ENCODE results near the gene HOPX.
A peak's percentile ranks its signal among the peaks of the same experiment; 100 is the strongest.

HOPX gene

DNA sequence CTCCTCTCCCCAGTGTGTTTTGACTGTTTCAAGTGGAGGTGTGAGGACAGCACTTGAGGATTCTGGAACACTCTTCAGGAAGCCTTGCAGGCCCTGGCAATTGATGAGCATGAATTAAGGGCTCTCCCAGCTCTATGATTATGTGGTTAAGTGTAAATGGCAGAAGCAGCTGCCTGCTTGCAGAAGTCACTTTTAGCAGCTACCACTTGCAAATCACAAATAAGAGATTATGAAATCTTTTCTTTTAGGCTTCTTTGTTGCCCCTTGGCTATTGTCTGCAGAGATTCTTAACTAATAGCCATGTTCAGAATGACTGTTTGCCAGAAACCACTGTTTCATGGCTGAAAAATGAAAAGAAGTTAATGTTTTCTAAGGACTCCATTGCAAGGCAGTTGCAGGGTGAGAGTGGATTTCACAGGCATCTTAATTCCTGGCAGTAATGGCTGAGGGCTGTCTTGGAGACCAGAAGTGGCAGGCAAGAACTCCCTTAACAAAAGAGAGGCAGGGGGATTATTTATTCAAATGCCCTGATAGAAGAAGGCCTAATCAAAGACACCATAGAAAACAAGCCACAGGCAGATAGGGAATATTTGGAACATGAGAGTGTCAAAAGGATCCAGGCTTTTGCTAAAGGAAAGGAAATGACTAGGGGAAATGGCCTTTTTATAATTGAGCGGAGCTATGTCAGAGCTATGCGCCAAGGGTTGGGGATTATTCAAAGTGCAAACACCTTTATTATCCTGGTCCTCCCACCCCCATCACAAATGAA is 8.3 kb upstream of the HOPX start:
- no peak for DNase-seq (ENCODE audit: low read depth)
- TF ChIP-seq, protein P1, sequence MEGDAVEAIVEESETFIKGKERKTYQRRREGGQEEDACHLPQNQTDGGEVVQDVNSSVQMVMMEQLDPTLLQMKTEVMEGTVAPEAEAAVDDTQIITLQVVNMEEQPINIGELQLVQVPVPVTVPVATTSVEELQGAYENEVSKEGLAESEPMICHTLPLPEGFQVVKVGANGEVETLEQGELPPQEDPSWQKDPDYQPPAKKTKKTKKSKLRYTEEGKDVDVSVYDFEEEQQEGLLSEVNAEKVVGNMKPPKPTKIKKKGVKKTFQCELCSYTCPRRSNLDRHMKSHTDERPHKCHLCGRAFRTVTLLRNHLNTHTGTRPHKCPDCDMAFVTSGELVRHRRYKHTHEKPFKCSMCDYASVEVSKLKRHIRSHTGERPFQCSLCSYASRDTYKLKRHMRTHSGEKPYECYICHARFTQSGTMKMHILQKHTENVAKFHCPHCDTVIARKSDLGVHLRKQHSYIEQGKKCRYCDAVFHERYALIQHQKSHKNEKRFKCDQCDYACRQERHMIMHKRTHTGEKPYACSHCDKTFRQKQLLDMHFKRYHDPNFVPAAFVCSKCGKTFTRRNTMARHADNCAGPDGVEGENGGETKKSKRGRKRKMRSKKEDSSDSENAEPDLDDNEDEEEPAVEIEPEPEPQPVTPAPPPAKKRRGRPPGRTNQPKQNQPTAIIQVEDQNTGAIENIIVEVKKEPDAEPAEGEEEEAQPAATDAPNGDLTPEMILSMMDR (IDR thresholded peaks at IDR 0.05; ENCODE audit: control insufficient read depth, extremely low read depth, insufficient read depth): no peak
- no peak overlapping the region for H3K4me3 ChIP-seq (ENCODE audit: low read depth, low read length)

DNA sequence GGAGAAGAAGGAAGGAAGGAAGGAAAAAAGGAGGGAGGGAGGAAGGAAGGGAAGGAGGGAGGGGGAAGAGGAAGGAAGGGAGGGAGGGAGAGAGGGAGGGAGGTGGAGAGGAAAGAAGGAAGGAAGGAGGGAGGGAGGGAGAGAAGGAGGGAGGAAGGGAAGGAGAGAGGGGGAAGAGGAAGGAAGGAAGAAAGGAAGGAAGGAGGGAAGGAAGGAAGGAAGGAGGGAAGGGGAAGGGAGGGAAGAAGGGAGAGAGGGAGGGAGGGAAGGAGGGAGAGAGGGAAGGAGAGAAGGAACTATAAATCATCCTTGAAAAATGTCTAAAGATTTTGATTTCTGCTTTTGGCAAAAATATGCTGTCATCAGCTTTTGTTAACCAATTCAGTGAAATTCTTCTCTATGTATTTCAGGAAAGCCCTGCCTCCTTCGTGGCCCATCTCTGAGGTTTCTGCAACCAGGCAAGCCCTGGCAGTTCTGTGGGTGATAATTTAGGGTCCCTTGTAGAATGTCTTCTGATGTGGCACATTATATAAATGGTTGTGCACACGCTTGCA is 7.1 kb upstream of the HOPX start:
- TF ChIP-seq, protein P1 (IDR thresholded peaks at IDR 0.05; ENCODE audit: control insufficient read depth, extremely low read depth, insufficient read depth): no peak
- H3K4me3 ChIP-seq (ENCODE audit: low read depth, low read length): no peak overlapping the region
- DNase-seq (ENCODE audit: low read depth): no peak

DNA sequence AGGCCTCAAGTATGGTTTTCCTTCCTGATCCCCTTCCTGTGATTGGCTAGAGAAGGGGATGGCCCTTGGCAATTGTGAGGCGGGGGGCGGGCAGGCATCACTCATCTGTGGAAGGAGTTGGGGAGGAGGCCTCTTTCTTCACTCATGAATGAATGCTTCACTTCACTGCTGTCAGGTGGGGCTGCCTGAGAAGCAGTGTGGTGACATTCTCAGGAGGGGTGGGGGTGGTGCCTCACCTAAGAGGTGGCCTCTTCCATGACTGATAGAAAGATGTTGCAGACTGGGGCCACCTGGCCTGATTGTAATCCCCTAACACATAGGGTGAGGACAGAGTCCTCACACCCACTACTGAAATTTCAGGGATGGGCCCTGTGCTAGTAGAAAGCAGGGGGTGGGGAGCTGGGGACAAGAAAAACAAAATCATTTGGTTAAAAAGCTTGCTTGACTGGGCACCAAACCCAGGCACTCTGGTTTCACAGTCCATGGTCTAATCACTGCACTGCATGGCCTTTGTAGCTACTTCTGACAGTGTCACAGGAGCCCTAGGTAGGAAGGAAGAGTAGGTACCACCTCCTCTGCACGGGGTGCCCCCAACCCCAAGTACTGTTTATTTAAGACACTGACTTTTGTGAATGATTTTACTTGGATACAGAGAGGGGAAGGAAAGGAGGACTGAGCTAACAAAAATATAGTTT is 5.6 kb upstream of the HOPX start:
- no peak overlapping the region for H3K4me3 ChIP-seq (ENCODE audit: low read depth, low read length)
- no peak for DNase-seq (ENCODE audit: low read depth)
- TF ChIP-seq, protein P1 (IDR thresholded peaks at IDR 0.05; ENCODE audit: control insufficient read depth, extremely low read depth, insufficient read depth): no peak

DNA sequence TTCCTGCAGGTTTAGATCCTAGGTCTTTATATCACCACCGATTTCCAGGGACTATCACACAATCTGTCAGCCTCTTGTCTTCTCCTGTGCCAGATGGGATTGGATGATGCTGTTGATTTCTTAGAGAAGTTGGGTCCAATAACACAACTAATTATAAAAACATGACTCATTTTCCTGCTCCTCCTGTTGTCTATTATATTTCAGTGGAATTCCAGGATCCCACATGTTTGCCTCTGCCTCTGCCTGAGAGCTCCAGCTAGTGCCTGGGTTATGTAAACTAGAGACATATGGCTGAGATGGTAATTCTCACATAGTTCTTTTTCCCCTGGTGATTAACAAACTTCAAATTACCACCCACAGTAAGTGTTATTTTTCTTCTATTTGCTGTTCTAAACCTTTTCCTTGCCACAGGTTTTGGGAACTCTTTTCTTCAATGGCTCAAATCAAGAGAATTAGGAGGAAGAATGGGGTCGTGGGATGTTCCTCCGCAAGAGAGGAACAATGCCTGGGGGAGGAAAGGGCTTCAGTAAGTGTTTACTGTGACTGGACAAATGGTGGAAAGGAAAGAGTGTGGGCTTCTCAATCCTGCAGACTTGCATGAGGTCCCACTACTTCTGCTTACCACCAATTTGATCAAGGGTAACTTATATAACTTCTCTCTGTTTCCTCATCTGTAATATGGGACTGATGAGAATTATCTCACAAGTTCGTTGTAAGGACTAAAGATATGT is 3.4 kb upstream of the HOPX start:
- no peak for DNase-seq (ENCODE audit: low read depth)
- H3K4me3 ChIP-seq (ENCODE audit: low read depth, low read length): no peak overlapping the region
- TF ChIP-seq, protein P1 (IDR thresholded peaks at IDR 0.05; ENCODE audit: control insufficient read depth, extremely low read depth, insufficient read depth): no peak

GRCh38 chr4:56683455-56683854 is 2.4 kb upstream of the HOPX start:
- no peak for DNase-seq (ENCODE audit: low read depth)
- no peak overlapping the region for H3K4me3 ChIP-seq (ENCODE audit: low read depth, low read length)
- TF ChIP-seq, protein P1 (IDR thresholded peaks at IDR 0.05; ENCODE audit: control insufficient read depth, extremely low read depth, insufficient read depth): no peak

DNA sequence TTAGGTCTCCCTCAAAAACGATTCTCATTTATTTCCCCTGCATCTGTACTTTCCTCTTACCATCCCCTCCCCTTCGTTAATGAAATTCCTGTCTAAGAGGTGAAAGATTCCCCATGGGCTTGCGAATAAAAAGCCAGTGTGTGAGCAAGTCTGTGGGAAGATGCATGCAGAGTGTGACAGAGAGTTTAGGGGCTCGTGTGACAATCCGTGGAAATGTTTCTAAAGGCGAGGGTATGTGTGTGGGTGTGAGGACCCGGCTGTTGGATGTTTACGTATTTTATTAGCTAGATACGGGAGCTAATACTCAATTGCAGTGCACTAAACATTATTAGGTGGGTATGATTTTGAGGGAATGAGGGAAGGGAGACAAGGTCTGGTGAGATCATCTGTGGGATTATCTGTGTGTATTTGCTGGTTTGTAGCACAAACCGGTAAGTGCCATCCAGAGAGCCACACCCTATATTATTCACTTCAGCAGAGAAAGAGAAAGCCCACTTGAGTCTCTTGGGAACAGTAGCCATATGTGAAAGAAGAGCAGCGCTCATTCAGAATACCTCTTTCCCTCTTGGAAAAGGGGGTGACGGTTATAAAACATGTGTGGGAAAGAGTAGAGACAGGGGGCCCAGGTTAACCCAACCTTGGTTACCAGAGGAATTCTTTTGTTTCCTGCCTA is 893 bp upstream of the HOPX start:
- DNase-seq (ENCODE audit: low read depth): no peak
- TF ChIP-seq, protein P1 (IDR thresholded peaks at IDR 0.05; ENCODE audit: control insufficient read depth, extremely low read depth, insufficient read depth): no peak
- H3K4me3 ChIP-seq (ENCODE audit: low read depth, low read length): peak overlapping the region; percentile 46

Measured in LNCaP clone FGC (cell line).